Measurements from ENCODE around the gene MYBL2.
"Not testable (repeated sequence)": the region's sequence is repeated elsewhere in the genome, so short reads cannot be mapped to it uniquely, and the experiment has no call there.

Gene MYBL2

DNA sequence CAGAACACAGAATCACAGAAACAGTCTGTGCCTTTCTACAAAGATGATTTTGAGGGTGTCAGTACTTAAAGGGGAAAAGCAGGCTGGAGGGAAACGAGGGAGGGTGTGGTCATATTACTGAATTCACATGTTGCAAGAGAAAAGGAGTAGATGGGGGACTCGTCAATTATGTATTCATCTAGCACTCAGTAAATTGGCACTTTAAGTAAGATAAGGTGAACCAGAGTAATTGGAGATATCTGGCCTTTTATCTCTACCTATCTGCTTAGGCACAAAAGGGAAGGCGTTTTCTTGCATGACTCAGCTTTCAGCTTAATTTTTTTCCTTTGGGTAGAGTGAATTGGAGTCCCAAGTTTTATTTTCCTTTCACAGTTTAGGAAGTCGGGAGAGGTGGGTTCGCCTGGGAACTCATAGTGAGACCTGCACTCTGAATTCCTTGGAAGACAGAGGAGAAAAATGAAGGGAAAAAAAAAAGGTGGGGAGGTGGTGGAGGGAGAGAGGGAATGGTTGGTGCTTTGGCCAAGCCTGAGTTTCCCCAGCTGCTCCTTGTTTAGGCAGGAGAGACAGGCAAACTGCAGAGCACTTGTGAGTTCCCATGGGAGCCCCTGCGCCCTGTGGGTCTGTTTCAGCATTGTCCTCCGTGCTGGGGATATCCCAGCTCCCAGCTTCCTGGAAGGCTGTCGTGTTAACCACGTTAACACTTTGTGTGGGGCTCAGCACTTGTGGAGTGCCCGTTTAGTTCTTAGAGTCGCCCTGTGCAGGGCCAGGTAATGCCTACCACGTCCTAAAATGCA, 79.6 kb downstream of the MYBL2 start:
- peak in 1 of 10 donors; percentile 63 for DNase-seq
- intact Hi-C loops (cut with DNase I), result loop anchor here (10.0 kb wide), 1 partner anchor 448 kb away; no protein-coding TSS in a partner anchor

GRCh38 chr20:43748274-43748673, 81.4 kb downstream of the MYBL2 start:
- peak in 1 of 10 donors; percentile 8 for DNase-seq
- intact Hi-C loops (cut with DNase I), result loop anchor here (10.0 kb wide), 1 partner anchor 447 kb away; no protein-coding TSS in a partner anchor

DNA sequence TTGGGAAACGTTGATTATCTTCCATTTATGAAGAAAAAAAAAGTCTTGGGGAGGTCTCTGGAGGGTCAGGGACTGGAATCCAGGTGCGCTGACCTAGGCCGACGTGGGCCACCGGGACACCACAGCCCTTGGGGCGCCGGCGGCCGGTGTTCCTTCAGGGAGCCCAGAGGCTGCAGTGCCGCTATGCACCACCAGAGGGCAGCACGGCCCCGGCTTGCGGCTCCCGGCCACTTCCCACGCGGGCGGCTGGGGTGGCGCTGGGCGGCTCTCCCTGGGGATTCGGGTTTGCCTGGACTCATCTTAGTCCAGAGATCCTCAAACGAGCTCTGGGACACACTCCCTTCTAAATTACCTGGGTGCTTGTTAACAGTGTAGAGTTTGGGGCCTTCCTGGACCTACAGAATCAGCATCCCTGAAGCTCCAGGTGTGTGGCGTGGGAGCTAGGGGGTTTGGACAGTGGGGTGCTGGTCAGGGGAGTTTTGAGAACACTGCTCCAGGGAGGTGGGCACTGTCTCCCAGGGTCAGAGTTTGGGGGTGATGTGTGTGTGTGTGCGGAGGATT, 82.9 kb downstream of the MYBL2 start:
- intact Hi-C loops (cut with DNase I), result loop anchor here (1.0 to 10.0 kb wide), 2 partner anchors 330 to 445 kb away; no protein-coding TSS in a partner anchor
- DNase-seq, result peak; percentile 48 to 96 (median 88)

- no peak for DNase-seq
- intact Hi-C loops (cut with DNase I), result no loop called here
Observed at GRCh38 chr20:43750774-43751166, 83.9 kb downstream of the MYBL2 start.

- intact Hi-C loops (cut with DNase I), result no loop called here
Observed at GRCh38 chr20:43751167-43752050, 84.5 kb downstream of the MYBL2 start.

DNA sequence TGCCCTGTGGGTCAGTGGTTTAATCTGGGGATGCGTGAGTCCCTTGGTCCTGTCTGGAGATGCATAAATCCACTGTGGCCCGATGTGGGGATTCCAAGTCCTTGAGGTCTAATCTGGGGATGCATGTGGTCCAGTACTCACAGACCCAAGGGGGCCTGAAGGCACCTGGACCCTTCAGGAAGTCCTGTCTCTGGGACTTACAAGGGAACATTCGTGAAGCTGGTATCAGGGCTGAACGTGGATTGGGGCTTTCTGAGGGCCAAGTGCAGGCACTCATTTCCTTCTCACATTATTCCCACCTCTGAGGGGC, 85.1 kb downstream of the MYBL2 start:
- DNase-seq, result peak in 1 of 10 donors; percentile 24
- intact Hi-C loops (cut with DNase I), result no loop called here

More at GRCh38 chr20:43751167-43752050, 84.5 kb downstream of the MYBL2 start:
- no peak for DNase-seq

DNA sequence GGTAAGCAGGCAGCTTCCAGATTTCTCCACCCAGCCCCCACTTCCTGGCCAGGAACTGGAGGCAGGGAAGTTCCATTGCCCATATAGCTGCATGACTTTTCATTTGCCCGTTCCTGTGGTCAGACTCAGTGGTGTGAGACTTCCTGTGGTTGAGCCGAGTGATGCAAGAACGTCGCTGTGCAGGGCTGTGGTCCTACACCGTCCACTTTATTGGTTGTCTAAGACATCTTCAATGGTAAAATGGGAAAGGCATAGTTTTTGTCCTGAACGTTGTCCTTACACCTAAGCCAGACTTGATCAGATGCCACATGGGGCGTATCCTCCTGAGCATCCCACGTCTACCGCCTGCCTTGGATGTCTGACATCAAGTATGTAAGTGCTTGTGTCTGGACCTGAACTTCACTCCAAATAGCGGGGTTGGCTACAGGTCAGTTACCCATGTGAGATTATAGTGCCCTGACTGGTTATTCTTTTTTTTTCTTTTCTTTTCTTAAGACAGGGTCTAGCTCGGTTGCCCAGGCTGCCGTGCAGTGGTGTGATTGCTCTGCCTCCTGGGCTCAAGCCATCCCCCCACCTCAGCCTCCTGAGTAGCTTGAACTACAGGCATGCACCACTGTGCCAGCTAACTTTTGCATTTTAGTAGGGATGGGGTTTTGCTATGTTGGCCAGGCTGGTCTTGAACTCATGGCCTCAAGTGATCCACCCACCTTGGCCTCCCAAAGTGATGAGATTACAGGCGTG, 85.8 kb downstream of the MYBL2 start:
- DNase-seq, result peak in 2 of 10 donors; percentile 13 to 68
- intact Hi-C loops (cut with DNase I), result no loop called here

DNA sequence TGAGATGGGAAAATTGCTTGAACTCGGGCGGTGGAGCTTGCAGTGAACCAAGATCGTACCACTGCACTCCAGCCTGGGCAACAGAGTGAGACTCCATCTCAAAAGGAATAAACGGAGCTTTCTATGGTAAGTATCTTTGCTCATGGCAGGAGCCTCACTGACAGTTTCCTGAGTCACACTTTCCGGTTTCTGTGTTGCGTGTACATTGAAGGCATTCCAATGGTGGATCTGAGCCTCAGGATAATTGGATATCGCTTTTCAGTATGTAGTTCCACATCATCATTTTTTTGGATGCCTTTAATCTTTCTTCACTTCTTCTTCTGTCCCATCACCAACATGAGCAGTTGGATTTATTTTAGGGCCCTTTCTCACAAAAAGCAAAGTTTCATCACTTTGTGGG, 88.5 kb downstream of the MYBL2 start:
- intact Hi-C loops (cut with DNase I), result no loop called here
- DNase-seq, result peak in 1 of 10 donors; percentile 37

DNA sequence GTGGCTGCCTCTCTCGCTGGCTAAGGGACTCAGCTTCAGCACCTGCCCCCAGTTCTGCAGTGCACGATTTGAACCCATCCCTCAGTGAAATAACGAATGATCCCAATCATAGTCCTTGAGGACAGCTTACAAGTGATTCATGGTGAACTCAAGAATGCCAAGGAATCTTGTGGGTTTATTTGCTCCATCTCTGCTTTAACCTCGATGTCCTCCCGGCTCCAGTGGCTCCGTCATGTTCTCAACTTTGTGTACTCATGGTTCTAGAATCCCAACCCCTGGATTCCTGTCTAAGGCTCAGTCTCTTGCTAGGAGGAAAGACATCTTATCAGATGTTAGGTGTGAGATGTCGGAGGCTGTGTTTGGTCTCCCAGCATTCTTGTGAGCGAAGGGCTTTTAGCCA, 88.9 kb downstream of the MYBL2 start:
- intact Hi-C loops (cut with DNase I), result no loop called here
- DNase-seq, result peak in 1 of 10 donors; percentile 12

GRCh38 chr20:43757888-43758287, 91.0 kb downstream of the MYBL2 start:
- intact Hi-C loops (cut with DNase I), result not testable (repeated sequence)

DNA sequence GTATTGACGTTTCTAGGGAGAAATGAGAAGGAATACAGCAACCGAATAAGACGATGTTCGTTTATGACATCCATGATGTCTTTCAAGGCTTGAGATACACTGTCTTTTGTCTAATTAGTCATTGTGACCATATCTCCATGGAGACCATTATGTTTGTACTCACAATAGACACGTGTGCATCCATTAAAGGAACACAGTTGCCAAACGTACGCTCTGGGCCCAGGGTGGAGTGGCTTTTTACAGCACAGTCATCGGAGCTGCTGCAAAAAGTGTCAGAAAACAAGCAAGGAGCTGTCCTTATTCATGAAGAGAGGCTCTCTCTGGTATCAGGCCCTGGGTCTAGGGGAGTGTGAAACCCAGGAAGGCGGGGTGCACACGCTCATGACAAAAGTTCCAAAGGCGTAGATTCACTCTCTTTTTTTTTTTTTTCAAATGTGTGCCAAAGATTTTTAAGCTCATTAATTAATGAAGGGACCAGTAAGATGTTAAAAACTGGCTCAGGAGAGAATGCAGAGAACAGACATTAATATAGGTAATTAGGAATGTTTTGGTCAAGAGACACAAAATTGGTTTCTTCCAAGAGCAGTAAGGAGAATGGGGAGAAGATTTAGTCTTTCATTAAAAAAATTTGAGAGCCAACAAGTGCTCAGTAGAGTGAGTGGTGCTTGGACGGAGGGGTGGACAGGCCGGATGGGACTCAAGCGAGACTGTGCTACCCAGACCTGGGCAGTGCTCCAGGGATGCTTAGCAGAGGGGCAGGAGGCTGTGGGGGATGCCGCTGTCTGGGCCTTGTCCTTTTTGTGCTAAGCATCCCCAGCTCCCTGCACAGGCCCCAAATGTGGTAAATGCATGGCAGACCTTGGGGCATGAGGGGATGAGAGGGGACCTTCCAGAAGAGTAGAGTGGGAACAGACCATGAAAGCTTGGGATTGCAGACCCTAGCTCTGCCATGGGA, 94.7 kb downstream of the MYBL2 start:
- intact Hi-C loops (cut with DNase I), result no loop called here

More at GRCh38 chr20:43757888-43758287, 91.0 kb downstream of the MYBL2 start:
- peak in 1 of 10 donors; percentile 4 for DNase-seq

GRCh38 chr20:43762911-43763310, 96.0 kb downstream of the MYBL2 start:
- intact Hi-C loops (cut with DNase I), result no loop called here
- DNase-seq, result peak in 1 of 10 donors; percentile 53

More for the DNA sequence above, 94.7 kb downstream of the MYBL2 start:
- DNase-seq, result peak in 1 of 10 donors; percentile 62

- no peak for DNase-seq
- intact Hi-C loops (cut with DNase I), result no loop called here
Observed at GRCh38 chr20:43765916-43766315, 99.0 kb downstream of the MYBL2 start.

Data from posterior cingulate gyrus (tissue), 11 donors.